GM12892 (cell line): ENCODE results near the gene MKX.

Source experiments
- DNase-seq: peaks from one replicate; pipeline ENCODE4 v3.0.0; 2011; ENCODE audit not compliant: insufficient read length
- FAIRE-seq: peaks from 2 replicates; lab custom pipeline; 2011; peaks lifted over from hg19 to GRCh38; lab: Jason Lieb, UNC
- POLR2A ChIP-seq: IDR thresholded peaks from 2 replicates; pipeline ENCODE4 v1.6.1; 2011; ENCODE audit warnings: low read depth, low read length, control low read depth
- POLR2AphosphoS5 ChIP-seq: IDR thresholded peaks from 2 replicates; pipeline ENCODE4 v1.6.1; 2011; ENCODE audit warnings: low read depth, low read length, control low read depth
- TAF1 ChIP-seq: IDR thresholded peaks from 2 replicates; pipeline ENCODE4 v1.6.1; 2011; ENCODE audit warnings: low read depth, mild to moderate bottlenecking, control low read depth, low read length, borderline replicate concordance

The MKX gene

DNA sequence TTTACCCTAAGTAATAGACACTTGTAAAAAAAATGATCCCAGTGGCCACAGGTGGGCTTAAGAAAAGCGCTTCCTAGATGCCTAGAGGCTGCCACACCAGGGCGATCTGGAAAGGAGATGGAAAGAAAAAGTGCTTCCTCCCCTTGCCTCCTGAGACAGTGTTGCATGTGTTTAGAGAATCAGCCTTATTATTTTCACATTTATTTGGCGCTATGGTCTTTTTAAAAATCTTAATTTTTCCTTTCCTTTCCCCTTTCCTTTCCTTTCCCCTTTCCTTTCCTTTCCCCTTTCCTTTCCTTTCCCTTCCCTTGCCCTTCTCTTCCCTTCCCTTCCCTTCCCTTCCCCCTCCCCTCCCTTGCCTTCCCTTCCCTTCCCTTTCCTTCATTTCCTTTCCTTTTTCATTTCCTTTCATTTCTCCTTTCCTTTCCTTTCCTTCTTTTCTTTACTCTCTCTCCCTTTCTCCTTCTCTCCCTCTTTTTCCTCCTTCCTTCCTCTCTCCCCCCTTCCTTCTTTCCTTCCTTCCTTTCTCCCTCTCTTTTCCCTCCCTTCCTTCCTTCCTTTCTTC, 7.1 kb upstream of the MKX start:
- FAIRE-seq, result no peak
- no peak for TF ChIP-seq POLR2AphosphoS5
- no peak for TF ChIP-seq TAF1
- no peak for TF ChIP-seq POLR2A
- no peak for DNase-seq

DNA sequence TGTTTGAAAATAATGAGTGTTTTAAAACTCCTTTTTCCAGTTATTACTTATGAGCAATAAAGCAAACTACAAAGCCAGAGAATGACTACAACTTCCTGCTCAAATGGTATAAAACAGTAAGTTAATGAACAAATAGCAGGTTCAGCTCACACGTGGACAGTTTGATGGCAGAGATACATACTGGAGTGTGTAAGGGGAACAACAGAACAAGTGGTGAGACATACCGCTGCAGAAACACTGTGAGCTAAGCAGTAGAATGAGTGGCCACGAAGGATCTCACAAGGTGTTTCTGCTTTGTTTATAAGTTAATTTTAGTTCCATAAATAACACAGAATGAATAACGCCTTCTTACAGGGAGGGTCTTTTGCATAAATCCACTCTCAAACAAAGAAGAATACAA, 3.0 kb upstream of the MKX start:
- DNase-seq, result no peak
- no peak for FAIRE-seq
- TF ChIP-seq POLR2AphosphoS5, result no peak
- TF ChIP-seq POLR2A, result no peak

DNA sequence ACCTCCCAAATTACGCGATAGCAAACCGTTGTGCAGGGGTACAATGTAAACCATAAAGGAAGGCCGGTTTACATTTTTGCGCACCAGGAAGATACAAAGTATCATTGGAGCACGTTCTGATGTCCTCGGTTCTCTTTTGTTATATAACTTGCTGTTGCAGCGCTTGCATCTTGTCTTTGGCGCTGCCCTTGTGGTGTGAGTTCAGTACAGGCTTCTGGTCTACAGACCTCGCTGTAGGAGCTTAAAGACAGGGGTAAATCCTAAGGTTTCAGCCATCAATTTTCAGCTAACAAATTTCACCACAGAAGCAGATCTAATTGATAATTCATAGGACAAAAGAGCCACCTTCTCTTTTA, 1.5 kb upstream of the MKX start:
- TF ChIP-seq POLR2A (no peak), TAF1 (no peak), POLR2AphosphoS5 (no peak)
- no peak for DNase-seq
- no peak for FAIRE-seq

DNA sequence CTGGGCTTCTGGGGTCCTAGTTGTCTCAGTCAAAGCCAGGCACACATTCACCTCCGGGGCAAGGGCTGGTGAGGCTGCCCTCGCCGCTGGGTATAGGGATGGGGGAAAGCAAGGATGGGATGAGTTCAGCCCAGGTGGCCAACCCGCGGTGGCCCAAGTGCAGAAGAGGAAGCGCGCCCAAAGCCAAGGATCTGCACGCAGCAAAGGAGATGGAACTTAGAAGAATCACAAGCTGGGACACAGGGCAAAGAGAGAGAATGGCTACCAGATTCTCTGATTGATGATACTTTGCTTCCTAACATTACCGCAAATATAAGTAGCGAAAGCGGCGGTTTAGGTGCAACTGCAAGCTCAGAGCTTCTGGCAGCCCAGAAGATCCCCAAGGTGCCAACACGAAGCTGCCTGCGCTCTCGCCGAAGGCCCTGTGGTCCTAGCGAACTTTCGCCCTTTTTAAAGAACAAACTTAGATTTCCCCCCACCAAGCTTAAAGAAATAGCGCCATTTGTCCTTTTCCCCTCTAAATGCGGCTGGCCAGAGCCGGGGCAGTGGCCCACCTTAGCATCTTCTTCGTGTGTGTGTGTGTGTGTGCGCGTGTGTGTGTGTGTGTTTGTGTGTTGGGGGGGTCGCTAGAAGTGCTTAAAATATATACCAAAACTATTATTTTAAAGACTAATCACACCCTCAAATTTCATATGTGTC, 927 bp upstream of the MKX start:
- no peak for FAIRE-seq
- no peak for DNase-seq
- TF ChIP-seq POLR2AphosphoS5, result no peak
- TF ChIP-seq POLR2A, result no peak
- TF ChIP-seq TAF1, result no peak

DNA sequence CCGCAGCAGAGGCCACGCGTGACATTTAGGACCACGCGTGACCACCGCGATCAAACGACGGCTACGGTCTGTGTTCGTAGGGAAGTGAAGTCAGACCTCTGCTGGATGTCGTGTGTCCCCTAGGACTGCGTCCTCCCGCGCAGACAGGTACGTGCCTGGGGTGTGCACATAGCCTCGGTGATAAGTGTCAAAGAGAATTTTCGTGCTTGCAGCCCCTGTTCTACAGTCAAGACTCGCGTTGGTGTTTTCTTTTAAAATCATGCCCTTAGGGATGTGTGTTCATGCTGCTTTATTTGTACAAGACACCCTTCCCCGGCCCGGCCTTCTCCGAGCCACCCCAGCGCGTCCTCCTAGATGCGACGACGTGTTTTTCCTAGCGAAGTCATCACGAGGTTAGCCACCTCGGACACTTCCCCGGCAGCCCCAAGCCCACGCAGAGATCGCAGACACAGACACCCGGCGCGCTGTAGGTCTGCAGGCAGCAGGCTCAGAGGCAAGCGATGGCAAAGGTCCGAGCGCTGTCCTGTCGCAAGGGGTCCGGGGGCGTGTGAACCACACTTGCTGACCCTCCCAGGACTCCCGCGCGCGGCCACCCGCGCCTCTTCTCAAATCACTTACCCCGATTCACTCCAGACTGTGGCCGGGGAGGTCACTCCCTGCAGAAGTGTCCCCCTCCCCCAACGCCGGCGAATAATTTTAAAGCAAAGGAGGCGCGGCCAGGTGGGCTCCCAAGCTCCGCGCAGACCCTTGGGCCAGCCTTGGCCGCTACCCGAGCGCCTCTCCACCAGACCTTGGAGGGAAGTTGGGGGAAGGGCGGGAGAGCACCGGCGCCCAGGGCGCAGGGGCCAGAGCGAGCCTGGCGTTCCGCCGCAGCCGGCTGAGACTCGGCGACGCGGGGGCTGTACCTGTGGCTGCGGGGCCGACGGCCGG, 552 bp downstream of the MKX start:
- DNase-seq (no peak), FAIRE-seq (no peak)
- TF ChIP-seq POLR2A (no peak), POLR2AphosphoS5 (no peak), TAF1 (no peak)

DNA sequence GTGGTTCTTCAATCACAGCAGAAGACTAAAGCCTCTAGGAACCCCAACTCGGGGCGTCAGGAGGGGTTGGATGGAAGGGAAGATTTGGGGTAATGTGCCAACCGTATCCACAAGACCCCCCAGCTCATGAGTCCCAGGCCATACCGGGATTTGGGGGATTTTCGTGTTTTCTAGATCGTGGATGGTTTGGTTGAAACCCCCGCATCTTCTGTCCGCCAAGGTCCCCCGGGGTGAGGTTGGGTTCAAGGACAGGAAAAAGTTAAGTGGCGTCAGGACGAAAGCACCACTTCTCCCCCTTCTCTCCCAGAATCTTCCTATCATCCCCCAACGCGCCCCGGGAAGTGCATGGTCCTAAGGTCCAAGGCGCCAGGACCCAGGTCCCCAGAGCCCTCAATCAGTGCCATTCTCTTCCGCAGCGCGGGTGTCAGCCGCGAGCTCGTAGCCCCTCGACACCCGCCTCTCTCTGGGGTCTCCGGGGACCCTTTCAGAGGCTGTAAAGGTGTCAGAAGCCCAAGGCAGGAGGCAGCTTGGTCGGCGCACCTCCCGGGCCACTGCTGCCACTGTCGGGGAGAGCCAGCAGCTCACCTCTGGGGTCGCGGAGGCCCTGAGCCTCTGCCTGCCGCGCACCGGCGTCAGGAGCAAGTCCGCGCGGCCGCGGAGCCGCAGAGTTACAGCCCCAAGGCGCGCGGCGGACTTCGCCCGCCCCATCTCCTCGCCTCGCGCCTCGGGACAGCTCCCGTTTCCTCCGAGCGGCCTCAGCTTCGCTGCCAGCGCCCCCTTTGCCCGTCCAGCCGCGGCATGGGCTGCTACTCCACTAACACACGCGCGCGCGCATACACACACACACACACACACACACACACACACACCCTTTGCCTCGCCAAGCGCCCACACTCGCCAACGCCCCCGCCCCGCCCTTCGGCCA, 1.5 kb downstream of the MKX start:
- TF ChIP-seq POLR2AphosphoS5, result no peak
- TF ChIP-seq TAF1, result no peak
- TF ChIP-seq POLR2A, result no peak
- DNase-seq (no peak), FAIRE-seq (no peak)

DNA sequence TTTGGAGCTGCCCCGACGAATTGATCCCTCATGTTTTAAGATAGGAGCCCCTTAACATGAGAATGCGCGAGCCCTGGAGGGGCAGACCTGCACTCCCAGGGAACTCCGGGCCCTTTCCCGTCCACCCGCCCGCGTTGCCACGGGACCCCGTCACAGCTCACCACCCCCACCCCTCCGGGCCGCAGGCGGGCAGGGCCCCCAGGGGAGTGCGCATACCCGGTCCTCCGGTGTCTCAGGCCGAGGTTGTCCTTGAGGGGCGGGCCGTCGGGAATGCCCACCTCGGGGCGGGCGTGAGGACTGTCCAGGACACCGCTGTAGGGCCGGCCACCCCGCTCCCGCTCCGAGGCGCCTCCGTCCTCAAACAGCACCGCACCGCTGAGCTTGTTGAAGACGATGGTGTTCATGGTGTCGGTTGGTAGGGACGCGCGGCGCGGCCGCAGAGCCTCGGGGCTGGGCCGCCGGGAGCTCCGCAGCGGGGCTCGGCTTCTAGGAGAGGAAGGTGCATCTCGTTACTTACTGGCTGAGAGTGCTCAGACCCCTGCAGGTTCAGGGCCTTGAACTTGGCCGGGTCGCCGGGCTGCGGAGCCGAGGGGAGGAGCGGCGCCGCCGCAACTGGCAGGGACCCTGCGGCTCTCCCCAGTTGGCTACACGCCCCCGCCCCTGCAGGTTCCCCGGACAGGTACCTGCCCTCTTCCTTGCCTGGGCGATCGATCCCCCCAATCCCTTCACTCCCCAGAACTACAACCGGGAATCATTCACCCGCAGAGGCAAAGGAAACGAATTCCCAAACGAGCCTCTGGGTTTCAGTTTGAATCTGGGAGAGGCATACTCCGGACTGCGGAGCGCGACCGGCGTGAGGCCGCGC, 2.4 kb downstream of the MKX start:
- DNase-seq (no peak), FAIRE-seq (no peak)
- TF ChIP-seq TAF1 (no peak), POLR2AphosphoS5 (no peak), POLR2A (no peak)

DNA sequence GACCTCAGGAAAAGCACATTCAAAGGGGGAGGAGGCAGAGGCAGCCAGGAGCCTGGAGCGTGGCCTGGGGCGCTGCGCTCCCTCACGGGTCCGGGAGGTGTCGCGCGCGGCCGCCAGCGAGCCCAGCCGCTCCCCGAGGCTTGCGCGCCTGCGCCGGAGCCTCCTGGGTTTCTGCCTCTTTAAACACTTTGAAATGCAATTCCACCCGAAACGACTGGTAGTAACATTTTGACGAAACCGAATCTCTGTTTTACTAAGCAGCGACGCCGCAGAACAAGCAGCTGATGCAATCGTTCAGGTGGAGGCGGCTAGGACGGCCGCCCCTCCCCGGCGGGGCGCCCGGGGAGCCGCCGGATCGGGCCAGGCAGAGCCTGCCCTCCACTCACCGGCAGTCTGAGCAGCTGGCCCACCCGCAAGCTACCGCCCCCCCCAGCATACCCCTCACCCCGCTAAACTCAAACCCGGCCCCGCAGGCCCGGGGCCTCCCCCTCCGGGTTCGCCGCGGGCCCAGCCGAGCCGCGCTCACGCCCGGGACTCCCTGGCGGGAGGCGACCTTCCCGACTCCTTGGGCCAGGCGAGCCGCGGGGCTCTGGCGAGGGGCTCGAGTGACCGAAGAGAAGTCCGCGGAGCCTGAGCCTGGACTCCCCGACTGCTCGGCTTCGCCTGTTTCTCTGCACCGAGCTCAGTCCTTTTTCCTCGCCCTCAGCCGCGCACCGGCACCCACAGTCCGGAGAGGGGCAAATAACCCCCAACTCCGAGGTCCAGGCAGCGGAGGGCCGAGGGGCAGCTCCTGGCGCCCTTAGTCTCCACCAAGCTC, 3.2 kb downstream of the MKX start:
- peak; percentile 9 for FAIRE-seq
- peak; percentile 41 for DNase-seq
- TF ChIP-seq TAF1, result no peak
- TF ChIP-seq POLR2AphosphoS5, result no peak
- TF ChIP-seq POLR2A, result no peak
